IPS-18a (cell line): ENCODE measurements around the gene SLC2A9.

Experiments used
- H3K27ac ChIP-seq: one replicate; pipeline ENCODE4 v1.5.1; 2013; ENCODE audit warnings: low read length
- H3K27me3 ChIP-seq: one replicate; pipeline ENCODE4 v1.6.1; 2013; ENCODE audit warnings: mild to moderate bottlenecking, low read length; ENCODE audit not compliant: control insufficient read depth, insufficient read depth
- H3K36me3 ChIP-seq: one replicate; pipeline ENCODE4 v1.6.1; 2013; ENCODE audit warnings: low read depth, low read length; ENCODE audit not compliant: control insufficient read depth
- H3K4me1 ChIP-seq: one replicate; pipeline ENCODE4 v1.6.1; 2013; ENCODE audit warnings: low read depth, low read length; ENCODE audit not compliant: control insufficient read depth
- H3K4me3 ChIP-seq: one replicate; pipeline ENCODE4 v1.5.1; 2013; ENCODE audit warnings: low read length
- H3K9ac ChIP-seq: one replicate; pipeline ENCODE4 v1.6.1; 2013; ENCODE audit warnings: mild to moderate bottlenecking, low read length, moderate library complexity
- H3K9me3 ChIP-seq: one replicate; pipeline ENCODE4 v1.6.1; 2013; ENCODE audit warnings: low read depth, low read length; ENCODE audit not compliant: control insufficient read depth

SLC2A9 gene

DNA sequence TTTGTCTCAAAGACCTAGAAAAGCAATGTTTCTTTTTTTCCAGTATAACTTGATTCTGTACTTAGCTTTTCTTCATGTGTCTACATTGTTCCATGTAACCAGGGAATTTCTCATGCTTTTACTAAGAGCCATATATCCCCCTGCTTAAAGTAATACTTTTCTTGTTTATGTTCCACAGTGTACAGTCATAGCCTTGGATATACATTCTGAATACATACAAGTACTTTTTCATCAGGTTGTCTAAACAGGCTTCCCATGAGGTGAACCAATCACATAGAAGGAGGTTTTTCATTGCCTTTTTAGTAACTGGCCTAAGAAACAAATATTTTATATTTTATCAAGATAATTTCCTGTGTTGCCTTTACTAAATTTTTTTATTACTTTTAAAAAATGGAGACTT, 52.8 kb downstream of the SLC2A9 start:
- no peaks in the 10 kb centered on the region for H3K27me3 ChIP-seq
- no peaks in the 10 kb centered on the region for H3K9me3 ChIP-seq
- H3K4me3 ChIP-seq, result no peak overlapping the region
- H3K36me3 ChIP-seq, result no peaks in the 10 kb centered on the region
- no peaks in the 10 kb centered on the region for H3K4me1 ChIP-seq
- no peak overlapping the region for H3K27ac ChIP-seq
- H3K9ac ChIP-seq, result no peak overlapping the region

DNA sequence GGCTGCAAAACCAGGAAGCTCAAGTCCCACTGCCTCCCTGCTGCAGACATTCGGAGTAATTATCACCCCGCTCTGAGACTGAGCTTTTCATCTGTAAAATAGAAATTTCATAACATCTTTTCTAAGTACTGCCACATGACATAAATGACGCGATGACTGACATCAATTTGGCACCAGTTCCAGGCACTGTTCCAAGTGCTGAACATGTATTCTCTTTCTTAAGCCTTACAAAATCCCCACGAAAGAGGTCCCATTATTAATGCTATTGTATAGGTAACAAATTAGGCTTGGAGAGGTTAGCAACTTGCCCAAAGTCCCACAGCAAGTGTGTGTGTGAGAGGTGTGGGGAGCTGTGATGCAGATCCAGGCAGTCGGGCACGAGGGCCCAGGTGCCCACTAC, 56.4 kb downstream of the SLC2A9 start:
- no peak overlapping the region for H3K9ac ChIP-seq
- H3K27me3 ChIP-seq, result no peaks in the 10 kb centered on the region
- H3K27ac ChIP-seq, result no peak overlapping the region
- H3K4me1 ChIP-seq, result no peaks in the 10 kb centered on the region
- no peaks in the 10 kb centered on the region for H3K9me3 ChIP-seq
- H3K36me3 ChIP-seq, result no peaks in the 10 kb centered on the region
- H3K4me3 ChIP-seq, result no peak overlapping the region

DNA sequence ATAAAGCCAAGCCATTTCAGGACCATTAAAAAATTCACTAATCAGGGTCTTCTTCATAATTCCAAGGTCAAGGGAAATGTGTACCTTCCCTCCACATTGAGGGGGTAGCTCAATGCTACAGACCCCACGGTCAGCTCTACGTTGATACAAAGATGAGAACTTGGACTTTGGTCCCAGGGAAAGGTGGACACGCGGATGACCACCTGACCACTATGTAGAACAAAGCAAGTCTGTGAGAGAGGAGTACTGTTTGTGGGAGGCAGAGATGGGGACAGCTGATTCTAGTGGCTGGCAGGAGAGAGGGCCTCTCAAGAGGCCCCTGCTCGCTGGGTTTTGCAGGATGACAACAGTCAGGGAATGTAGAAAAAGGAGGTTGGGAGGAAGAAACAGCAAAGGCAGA, 58.0 kb downstream of the SLC2A9 start:
- Histone ChIP-seq H3K4me1 (no peaks in the 10 kb centered on the region), H3K27ac (no peak overlapping the region), H3K27me3 (no peaks in the 10 kb centered on the region), H3K4me3 (no peak overlapping the region), H3K9ac (no peak overlapping the region), H3K36me3 (no peaks in the 10 kb centered on the region), H3K9me3 (no peaks in the 10 kb centered on the region)

DNA sequence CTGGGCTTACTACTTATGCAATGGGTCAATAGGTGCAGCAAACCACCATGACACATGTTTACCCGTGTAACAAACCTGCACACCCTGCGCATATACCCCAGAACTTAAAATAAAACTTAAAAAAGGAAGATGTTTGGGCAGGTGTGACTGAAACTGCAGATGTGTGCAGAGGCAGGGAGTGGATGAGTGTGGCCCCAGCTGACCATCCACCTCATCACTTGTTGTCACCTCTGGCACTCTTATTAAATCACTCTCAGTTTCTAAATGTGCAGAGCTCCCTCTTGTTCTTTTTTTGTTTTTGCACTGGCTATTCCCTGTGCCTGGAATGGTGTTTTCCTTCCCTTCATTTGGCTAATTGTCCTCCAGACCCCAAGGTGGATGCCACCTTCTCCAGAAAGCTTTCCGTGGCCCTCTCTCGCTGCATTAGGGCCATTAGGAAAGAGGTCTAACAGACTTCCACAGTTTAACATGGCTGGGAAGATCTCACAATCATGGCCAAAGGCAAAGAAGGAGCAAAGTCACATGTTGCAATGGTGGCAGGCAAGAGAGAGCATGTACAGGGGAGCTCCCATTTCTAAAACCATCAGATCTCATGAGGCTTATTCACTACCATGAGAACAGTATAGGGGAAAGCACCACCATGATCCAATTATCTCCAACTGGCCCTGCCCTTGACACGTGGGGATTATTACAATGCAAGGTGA, 58.5 kb downstream of the SLC2A9 start:
- Histone ChIP-seq H3K27me3 (no peaks in the 10 kb centered on the region), H3K4me3 (no peak overlapping the region), H3K4me1 (no peaks in the 10 kb centered on the region), H3K9ac (no peak overlapping the region), H3K27ac (no peak overlapping the region), H3K36me3 (no peaks in the 10 kb centered on the region), H3K9me3 (no peaks in the 10 kb centered on the region)

DNA sequence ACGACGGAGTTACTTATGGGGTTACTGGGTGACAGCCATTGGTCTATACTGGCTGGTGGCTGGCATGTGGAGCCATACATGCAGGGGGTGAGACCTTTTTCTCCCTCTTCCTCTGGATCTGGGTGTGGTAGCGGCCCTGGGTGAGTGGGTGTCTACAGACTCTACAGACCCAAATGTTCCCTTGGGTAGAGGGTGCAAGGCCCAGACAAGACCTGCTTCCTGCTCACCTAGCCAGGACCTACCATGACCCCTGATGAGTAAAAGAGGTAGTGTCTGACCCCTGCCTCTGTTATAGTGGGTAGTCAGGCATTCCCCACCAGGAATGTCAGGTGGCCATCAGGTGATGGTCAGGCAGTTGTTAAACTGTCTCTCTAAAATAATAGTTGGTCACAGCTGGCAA, 66.8 kb downstream of the SLC2A9 start:
- H3K27ac ChIP-seq, result no peak overlapping the region
- H3K9ac ChIP-seq, result no peak overlapping the region
- H3K4me3 ChIP-seq, result no peak overlapping the region
- H3K9me3 ChIP-seq, result no peaks in the 10 kb centered on the region
- no peaks in the 10 kb centered on the region for H3K36me3 ChIP-seq
- no peaks in the 10 kb centered on the region for H3K4me1 ChIP-seq
- no peaks in the 10 kb centered on the region for H3K27me3 ChIP-seq

DNA sequence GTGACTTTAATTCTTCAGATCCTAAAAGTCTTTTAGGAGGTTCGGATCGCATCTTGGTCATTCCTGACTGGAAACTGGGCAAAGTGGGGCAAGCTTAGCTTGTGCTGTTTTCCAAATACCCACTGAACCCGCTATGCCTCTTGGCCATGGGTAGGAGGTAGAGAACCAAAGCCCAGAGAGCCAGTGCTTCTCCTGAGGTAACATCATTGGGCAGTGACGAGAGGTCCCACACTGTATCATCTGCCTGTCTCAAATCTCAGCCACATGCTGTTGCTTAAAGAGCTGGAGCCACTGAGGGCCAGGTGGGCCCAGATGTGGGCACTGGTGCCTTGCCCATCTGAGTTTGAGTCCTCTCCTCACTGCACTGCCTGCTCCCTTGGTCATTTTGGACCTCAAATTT, 68.2 kb downstream of the SLC2A9 start:
- no peak overlapping the region for H3K9ac ChIP-seq
- H3K36me3 ChIP-seq, result no peaks in the 10 kb centered on the region
- no peaks in the 10 kb centered on the region for H3K4me1 ChIP-seq
- H3K4me3 ChIP-seq, result no peak overlapping the region
- H3K27ac ChIP-seq, result no peak overlapping the region
- H3K27me3 ChIP-seq, result no peaks in the 10 kb centered on the region
- H3K9me3 ChIP-seq, result no peaks in the 10 kb centered on the region

DNA sequence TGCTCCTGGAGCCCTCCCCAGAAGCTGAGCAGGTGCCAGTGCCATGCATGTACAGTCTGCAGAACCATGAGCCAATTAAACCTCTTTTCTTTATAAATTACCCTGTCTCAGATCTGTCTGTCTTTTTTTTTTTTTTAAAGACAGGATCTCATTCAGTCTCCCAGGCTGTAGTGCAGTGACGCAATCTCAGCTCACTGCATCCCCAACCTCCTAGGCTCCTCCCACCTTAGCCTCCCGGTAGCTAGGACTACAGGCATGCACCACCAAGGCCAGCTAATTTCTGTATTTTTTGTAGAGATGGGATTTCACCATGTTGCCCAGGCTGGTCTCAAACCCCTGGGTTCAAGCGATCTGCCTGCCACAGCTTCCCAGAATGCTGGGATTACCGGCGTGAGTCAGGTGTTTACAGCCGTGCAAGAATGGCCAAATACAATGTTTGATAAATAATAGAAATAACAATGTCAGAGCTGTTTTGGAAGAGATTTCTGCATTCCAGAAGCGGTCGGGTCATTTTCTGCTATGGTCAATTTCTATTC, 68.8 kb downstream of the SLC2A9 start:
- Histone ChIP-seq H3K36me3 (no peaks in the 10 kb centered on the region), H3K27ac (no peak overlapping the region), H3K9me3 (no peaks in the 10 kb centered on the region)

DNA sequence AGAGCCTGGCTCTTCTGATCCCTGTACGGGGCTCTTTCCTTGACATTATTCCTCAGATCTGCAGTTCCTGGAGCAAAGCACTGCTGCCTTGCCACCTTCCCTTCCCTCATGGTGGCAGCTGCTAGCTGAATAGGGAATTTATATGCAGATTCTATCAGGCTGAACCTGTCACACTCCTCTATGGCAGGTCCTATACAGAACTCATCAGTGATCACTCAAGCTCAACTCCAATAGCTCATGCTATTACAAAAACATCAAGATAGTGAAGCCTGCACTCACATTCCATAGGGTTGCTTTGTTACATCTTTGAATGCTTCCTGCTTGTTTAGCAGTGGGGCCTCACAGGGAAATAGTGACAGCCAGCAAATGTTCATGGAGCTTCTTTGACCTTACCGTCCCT, 71.7 kb downstream of the SLC2A9 start:
- Histone ChIP-seq H3K4me1 (no peaks in the 10 kb centered on the region), H3K27me3 (no peaks in the 10 kb centered on the region), H3K9me3 (no peaks in the 10 kb centered on the region), H3K27ac (no peak overlapping the region), H3K36me3 (no peaks in the 10 kb centered on the region), H3K9ac (no peak overlapping the region), H3K4me3 (no peak overlapping the region)

More for the DNA sequence above, 68.8 kb downstream of the SLC2A9 start:
- Histone ChIP-seq H3K27me3 (no peaks in the 10 kb centered on the region), H3K9ac (no peak overlapping the region), H3K4me1 (no peaks in the 10 kb centered on the region), H3K4me3 (no peak overlapping the region)

DNA sequence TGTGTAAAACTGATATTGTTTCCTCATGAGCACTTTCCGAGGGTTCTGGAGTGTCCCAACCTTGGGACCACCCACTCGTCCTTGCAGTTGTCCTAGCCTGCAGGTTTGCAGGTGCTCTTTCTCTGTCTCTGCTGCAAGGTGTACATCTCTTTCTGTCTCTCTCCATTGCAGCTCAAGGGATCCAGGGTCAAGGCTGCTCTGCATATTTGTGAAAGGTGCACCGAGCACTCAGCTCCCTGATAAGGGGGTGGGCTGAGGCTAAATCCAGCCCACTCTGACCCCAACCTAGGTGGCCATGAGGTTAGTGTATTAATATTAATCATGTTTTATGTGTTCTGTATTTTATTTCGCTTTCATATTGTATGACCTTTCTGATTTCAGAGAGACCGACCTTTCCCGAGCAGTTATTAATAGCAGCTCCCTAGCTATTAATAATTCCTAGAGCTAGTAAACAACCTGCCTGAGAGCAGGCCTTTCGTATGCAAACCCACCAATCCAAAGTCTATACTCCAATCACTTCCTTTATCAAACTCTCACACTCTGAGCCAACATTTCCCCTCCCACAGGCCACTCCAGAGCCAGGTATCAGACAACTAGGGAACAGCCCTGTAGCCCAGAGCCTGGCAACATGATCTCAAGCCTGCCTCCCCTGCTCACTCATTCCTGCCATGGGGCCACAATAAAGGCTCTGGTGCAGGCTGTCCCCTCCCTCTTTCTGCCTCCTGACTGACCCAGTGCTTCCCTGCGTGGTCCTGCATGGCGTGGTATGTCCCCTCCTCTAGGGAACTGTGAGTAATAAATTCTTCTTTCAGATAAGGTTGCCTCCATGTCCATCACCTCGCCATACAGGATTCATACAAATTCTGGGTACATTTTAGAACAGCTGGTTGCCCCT, 73.9 kb downstream of the SLC2A9 start:
- no peaks in the 10 kb centered on the region for H3K9me3 ChIP-seq
- H3K4me1 ChIP-seq, result no peaks in the 10 kb centered on the region
- H3K27ac ChIP-seq, result no peak overlapping the region
- no peaks in the 10 kb centered on the region for H3K27me3 ChIP-seq
- H3K4me3 ChIP-seq, result no peak overlapping the region
- no peaks in the 10 kb centered on the region for H3K36me3 ChIP-seq
- H3K9ac ChIP-seq, result no peak overlapping the region

DNA sequence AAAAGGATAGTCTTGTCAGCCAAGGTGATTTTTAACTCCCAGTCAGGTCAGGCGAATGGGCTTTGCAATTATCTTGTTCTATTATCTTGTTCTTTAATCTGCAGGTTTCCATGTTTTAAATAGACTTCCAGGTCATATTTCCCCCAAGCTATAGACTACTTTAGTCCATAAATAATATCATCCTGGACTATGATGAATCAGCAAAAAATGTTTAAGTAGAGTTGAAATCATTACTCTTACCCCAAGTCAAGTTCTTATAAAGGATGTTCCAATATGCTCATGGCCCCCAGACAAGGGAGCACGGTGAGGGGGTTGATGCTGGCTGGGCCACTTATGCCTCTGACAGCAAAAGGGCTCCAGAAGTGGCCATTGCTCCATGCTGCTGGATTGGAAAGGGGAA, 75.1 kb downstream of the SLC2A9 start:
- Histone ChIP-seq H3K4me3 (no peak overlapping the region), H3K27me3 (no peaks in the 10 kb centered on the region), H3K36me3 (no peaks in the 10 kb centered on the region), H3K4me1 (no peaks in the 10 kb centered on the region), H3K27ac (no peak overlapping the region), H3K9me3 (no peaks in the 10 kb centered on the region), H3K9ac (no peak overlapping the region)

DNA sequence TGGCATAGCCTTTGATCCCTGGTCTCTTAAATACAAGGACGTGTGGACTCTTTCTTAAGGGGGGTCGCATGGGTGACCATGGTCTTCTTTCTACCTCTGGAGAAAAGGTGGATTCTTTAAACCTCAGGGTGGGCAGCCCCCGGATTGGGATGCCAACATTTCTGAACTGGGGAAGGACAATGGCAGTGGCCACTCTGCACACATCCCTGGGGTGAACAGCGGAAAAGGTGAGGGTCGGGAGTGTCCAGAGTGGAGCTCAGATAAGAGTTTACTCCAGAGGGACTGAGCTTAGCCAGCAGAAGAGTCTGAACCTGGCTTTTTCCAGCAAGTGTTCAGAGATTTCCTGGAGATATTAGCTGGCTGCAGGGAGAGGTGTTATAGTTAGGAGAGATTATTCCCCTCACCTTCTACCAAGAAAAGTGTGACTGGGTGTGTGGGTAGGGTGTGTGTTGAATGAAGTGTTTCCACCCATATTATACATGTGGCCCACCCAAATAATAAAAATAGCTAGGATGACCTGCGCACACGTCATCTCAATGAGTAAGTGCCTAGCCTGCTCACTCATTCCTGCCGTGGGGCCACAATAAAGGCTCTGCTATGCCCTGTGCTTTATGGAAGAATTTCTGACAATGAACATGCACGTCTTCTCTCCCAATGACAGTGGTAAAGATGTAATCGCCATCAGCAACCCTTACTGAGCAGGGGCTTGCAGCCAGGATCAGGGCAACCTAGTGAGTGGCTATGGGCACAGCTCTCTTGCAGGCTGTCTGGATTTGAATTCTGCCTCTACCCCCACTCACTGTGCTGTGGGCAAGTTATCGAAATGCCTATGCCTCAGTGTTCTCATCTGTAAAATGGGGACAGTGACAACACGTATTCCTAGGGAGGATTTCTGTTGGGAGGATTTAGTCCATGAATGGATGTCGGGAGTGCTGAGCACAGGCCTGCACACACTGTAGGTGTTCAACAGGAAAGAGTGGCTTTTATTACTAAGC, 76.6 kb downstream of the SLC2A9 start:
- Histone ChIP-seq H3K27ac (no peak overlapping the region), H3K9me3 (no peaks in the 10 kb centered on the region), H3K4me1 (no peaks in the 10 kb centered on the region), H3K9ac (no peak overlapping the region), H3K36me3 (no peaks in the 10 kb centered on the region), H3K4me3 (no peak overlapping the region), H3K27me3 (no peaks in the 10 kb centered on the region)
